CD14-positive monocyte (primary cell): ENCODE measurements around the gene THSD7B. TPM values are rescaled to one million over a fixed set of nuclear protein-coding genes. Genes with fewer than 3 reads are reported as not detected.

Source experiments
- DNase-seq, 3 donors: peaks; one replicate each; pipeline ENCODE4 v3.0.0-alpha.2; 2011 to 2022
- H2AFZ ChIP-seq: 2 replicates; pipeline ENCODE4 v1.6.0; 2012; ENCODE audit warnings: mild to moderate bottlenecking, low read depth, low read length, inconsistent platforms; ENCODE audit not compliant: insufficient read depth, poor library complexity, severe bottlenecking
- H3K27ac ChIP-seq, 2 donors: 1 replicate in 1 of 2; 2 replicates in 1 of 2; pipeline ENCODE4 v1.5.1; 2012 to 2013; ENCODE audit warnings: low read length in 2 of 2, control low read depth in 1 of 2, inconsistent platforms in 1 of 2, low read depth in 1 of 2, mild to moderate bottlenecking in 1 of 2
- H3K27me3 ChIP-seq, 2 donors: one replicate each; pipeline versions ENCODE4 v1.6.0 to v1.6.1; 2011 to 2013; ENCODE audit warnings: low read length in 2 of 2; ENCODE audit not compliant: control insufficient read depth in 2 of 2, insufficient read depth in 2 of 2
- H3K36me3 ChIP-seq, 2 donors: replicated peaks in 1 of 2; 1 replicate in 1 of 2; 2 replicates in 1 of 2; pipeline versions ENCODE4 v1.5.1 to v1.6.1; 2012 to 2013; ENCODE audit warnings: low read length in 2 of 2, control low read depth in 1 of 2, inconsistent platforms in 1 of 2, mild to moderate bottlenecking in 1 of 2; ENCODE audit not compliant: insufficient read depth in 2 of 2, control insufficient read depth in 1 of 2
- H3K4me1 ChIP-seq, 2 donors: 1 replicate in 1 of 2; 2 replicates in 1 of 2; pipeline versions ENCODE4 v1.5.1 to v1.6.1; 2012 to 2013; ENCODE audit warnings: low read length in 2 of 2, control low read depth in 1 of 2, inconsistent platforms in 1 of 2, mild to moderate bottlenecking in 1 of 2, moderate library complexity in 1 of 2; ENCODE audit not compliant: insufficient read depth in 2 of 2, control insufficient read depth in 1 of 2
- H3K4me2 ChIP-seq: replicated peaks from 2 replicates; pipeline ENCODE3; 2012; ENCODE audit warnings: low read length, moderate library complexity, mild to moderate bottlenecking; ENCODE audit not compliant: poor library complexity, severe bottlenecking; ENCODE audit errors: extremely low read depth
- H3K4me3 ChIP-seq, 3 experiments: fragments of 200-600 bp in 1 of 3; sonication (generic) in 1 of 3; replicated peaks in 1 of 3; 1 replicate in 2 of 3; 2 replicates in 1 of 3; pipeline ENCODE4 v1.5.1; 2011 to 2013; ENCODE audit warnings: low read length in 3 of 3, mild to moderate bottlenecking in 3 of 3, control low read depth in 2 of 3, low read depth in 2 of 3, inconsistent platforms in 1 of 3, moderate library complexity in 1 of 3
- H3K79me2 ChIP-seq: 2 replicates; pipeline ENCODE4 v1.6.0; 2012; ENCODE audit warnings: mild to moderate bottlenecking, control low read depth, inconsistent platforms, low read length, moderate library complexity; ENCODE audit not compliant: insufficient read depth
- H3K9ac ChIP-seq: 2 replicates; pipeline ENCODE4 v1.6.0; 2017; ENCODE audit warnings: low read length, mild to moderate bottlenecking; ENCODE audit not compliant: insufficient read depth, poor library complexity, severe bottlenecking
- H3K9me3 ChIP-seq, 2 donors: replicated peaks in 1 of 2; 1 replicate in 1 of 2; 2 replicates in 1 of 2; pipeline versions ENCODE4 v1.5.1 to v1.6.1; 2012 to 2013; ENCODE audit warnings: low read length in 2 of 2, control low read depth in 1 of 2; ENCODE audit not compliant: control insufficient read depth in 1 of 2, insufficient read depth in 1 of 2
- H4K20me1 ChIP-seq: 2 replicates; pipeline ENCODE4 v1.6.0; 2012; ENCODE audit warnings: mild to moderate bottlenecking, low read length, control low read depth, moderate library complexity; ENCODE audit not compliant: insufficient read depth
- H3K27ac Mint-ChIP-seq, 7 donors: one replicate each; pipeline ENCODE4 v1.8.0; 2020; ENCODE audit warnings: mild to moderate bottlenecking in 7 of 7, mixed read lengths in 7 of 7, moderate library complexity in 6 of 7, inconsistent platforms in 2 of 7
- H3K27me3 Mint-ChIP-seq, 3 donors: one replicate each; pipeline ENCODE4 v1.8.0; 2021 to 2022; ENCODE audit warnings: low read depth in 3 of 3, mild to moderate bottlenecking in 3 of 3, mixed read lengths in 3 of 3, moderate library complexity in 3 of 3, inconsistent platforms in 1 of 3
- H3K36me3 Mint-ChIP-seq, 2 donors: one replicate each; pipeline ENCODE4 v1.8.0; 2020; ENCODE audit warnings: mixed read lengths in 2 of 2, inconsistent platforms in 1 of 2, mild to moderate bottlenecking in 1 of 2
- H3K4me1 Mint-ChIP-seq: one replicate; pipeline ENCODE4 v1.8.0; 2020; ENCODE audit warnings: mild to moderate bottlenecking, mixed read lengths
- H3K4me3 Mint-ChIP-seq, 2 donors: one replicate each; pipeline ENCODE4 v1.8.0; 2020; ENCODE audit warnings: mild to moderate bottlenecking in 2 of 2, mixed read lengths in 2 of 2, moderate library complexity in 1 of 2
- H3K9me3 Mint-ChIP-seq, 7 donors: one replicate each; pipeline ENCODE4 v1.8.0; 2020 to 2022; ENCODE audit warnings: mixed read lengths in 7 of 7, mild to moderate bottlenecking in 6 of 7, moderate library complexity in 6 of 7, inconsistent platforms in 2 of 7
- CTCF ChIP-seq: fragments of 200-600 bp; IDR thresholded peaks from one replicate; pipeline ENCODE4 v1.8.0; 2022; ENCODE audit warnings: antibody characterized with exemption, mild to moderate bottlenecking
- WGBS: methylation state at CpG from one replicate; pipeline ENCODE4 v1.1.5; 2013; ENCODE audit warnings: missing lambda C conversion rate; ENCODE audit not compliant: insufficient coverage; 5-methylcytosine and 5-hydroxymethylcytosine counted together
- intact Hi-C, 2 donors: fragments of 100-400 bp; cut with micrococcal nuclease; formaldehyde crosslinking; loops; one replicate each; pipeline versions ENCODE4 v1.15.0 to v1.15.1; 2023
- polyA plus RNA-seq, 3 donors: library from polyadenylated mRNA; depleted of rRNA in 1 of 3; unstranded in 2 of 3; stranded (reverse) in 1 of 3; fragments of 300-500 nt in 2 of 3; fragments of >200 nt in 1 of 3; fragmentation: Illumina TruSeq in 2 of 3; gene quantifications; 1 replicate in 2 of 3; 2 replicates in 1 of 3; pipeline ENCODE4 v1.2.3, GENCODE V29; 2012 to 2021

THSD7B gene
- polyA plus RNA-seq, 3 donors = not detected

DNA sequence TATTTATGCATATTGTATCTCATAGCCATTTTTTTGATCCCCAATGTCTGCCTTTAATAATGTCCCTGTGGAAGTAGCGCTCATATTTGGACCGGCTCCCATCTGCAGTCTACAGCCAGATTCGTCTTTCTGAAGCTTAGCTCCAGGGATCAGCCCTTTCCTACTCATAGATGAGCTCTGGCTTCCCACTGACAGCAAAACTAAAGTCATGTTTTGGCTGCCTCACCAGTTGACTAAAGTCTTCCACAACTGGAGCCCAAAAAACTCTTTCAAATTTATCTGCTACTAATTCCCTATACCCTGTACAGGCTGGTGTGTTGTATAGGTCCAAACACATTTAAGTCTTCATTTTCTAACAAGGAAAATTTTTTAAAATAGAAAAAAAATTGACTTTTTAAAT, 904.8 kb downstream of the THSD7B start:
- no peak overlapping the region for H3K27ac Mint-ChIP-seq
- H3K4me3 Mint-ChIP-seq = no peak overlapping the region
- H3K4me1 Mint-ChIP-seq = no peaks in the 10 kb centered on the region
- H4K20me1 ChIP-seq = no peaks in the 10 kb centered on the region
- no peaks in the 10 kb centered on the region for H3K27me3 Mint-ChIP-seq
- H3K9me3 ChIP-seq = no peaks in the 10 kb centered on the region
- H3K36me3 ChIP-seq = no peaks in the 10 kb centered on the region
- TF ChIP-seq CTCF = no peak
- no peak overlapping the region for H3K27ac ChIP-seq
- no peak overlapping the region for H3K4me2 ChIP-seq
- intact Hi-C loops = no loop called here
- H3K36me3 Mint-ChIP-seq = no peaks in the 10 kb centered on the region
- H2AFZ ChIP-seq = no peak overlapping the region
- DNase-seq = no peak
- 80% methylated on average over 1 of the region's 3 CpGs for WGBS
- no peaks in the 10 kb centered on the region for H3K79me2 ChIP-seq
- no peaks in the 10 kb centered on the region for H3K27me3 ChIP-seq
- peaks cover 0 to 5% (median 0%) of the 10 kb centered on the region in 7 donors for H3K9me3 Mint-ChIP-seq
- no peak overlapping the region for H3K4me3 ChIP-seq
- H3K4me1 ChIP-seq = no peaks in the 10 kb centered on the region
- no peak overlapping the region for H3K9ac ChIP-seq

- peaks cover 0 to 5% (median 0%) of the 10 kb centered on the region in 7 donors for H3K9me3 Mint-ChIP-seq
- H3K4me1 Mint-ChIP-seq = no peaks in the 10 kb centered on the region
- H3K4me2 ChIP-seq = no peak overlapping the region
- H3K27me3 Mint-ChIP-seq = peaks cover 0 to 1% (median 0%) of the 10 kb centered on the region in 3 donors
- H3K9me3 ChIP-seq = no peaks in the 10 kb centered on the region
- H3K36me3 Mint-ChIP-seq = no peaks in the 10 kb centered on the region
- no peak overlapping the region for H3K27ac Mint-ChIP-seq
- H3K9ac ChIP-seq = no peak overlapping the region
- H3K27ac ChIP-seq = no peak overlapping the region
- no peak for TF ChIP-seq CTCF
- no peak for DNase-seq
- H3K27me3 ChIP-seq = no peaks in the 10 kb centered on the region
- no peaks in the 10 kb centered on the region for H3K36me3 ChIP-seq
- H3K4me3 Mint-ChIP-seq = no peak overlapping the region
- intact Hi-C loops = no loop called here
- H2AFZ ChIP-seq = no peak overlapping the region
- no peaks in the 10 kb centered on the region for H3K4me1 ChIP-seq
- H3K4me3 ChIP-seq = no peak overlapping the region
- no peaks in the 10 kb centered on the region for H3K79me2 ChIP-seq
- no peaks in the 10 kb centered on the region for H4K20me1 ChIP-seq
Observed at GRCh38 chr2:137672989-137673552, 907.7 kb downstream of the THSD7B start.
